Right ventricle myocardium superior (tissue), 1 donor: ENCODE data around the gene RSRC2. TPM values are rescaled to one million over a fixed set of nuclear protein-coding genes. Genes with fewer than 3 reads are reported as not detected.

Source experiments
- ATAC-seq: fragments of 200-7000 bp; cut with Tn5 transposase; one replicate; pipeline ENCODE4 v1.9.1; 2020; ENCODE audit warnings: mild to moderate bottlenecking; ENCODE audit not compliant: poor library complexity
- DNase-seq: peaks from one replicate; pipeline ENCODE4 v3.0.0-alpha.2; 2020
- intact Hi-C: fragments of 100-400 bp; cut with DNase I; formaldehyde crosslinking; loops from one replicate; pipeline ENCODE4 v1.11.2; 2022
- total RNA-seq: library from RNA; stranded (reverse); fragmentation: NEBNext Ultra II Directional; extraction: Animal tissue kit (Norgen Biotek cat#: 25700); gene quantifications from one replicate; pipeline ENCODE4 v1.2.1, GENCODE V29; 2021
- donor health status: DM: no; HTN: yes; CAD: no; lungs with severe emphysema.

RSRC2 gene
- total RNA-seq, 1 donor from 2014 or later, result 35.1 TPM

- no peak for DNase-seq
- no peak for ATAC-seq
- intact Hi-C loops, result no loop called here
Measured at GRCh38 chr12:122460641-122461040, 66.1 kb downstream of the RSRC2 start.

GRCh38 chr12:122460061-122460460 lies 66.7 kb downstream of the RSRC2 start:
- intact Hi-C loops, result no loop called here
- no peak for DNase-seq
- ATAC-seq, result no peak

DNA sequence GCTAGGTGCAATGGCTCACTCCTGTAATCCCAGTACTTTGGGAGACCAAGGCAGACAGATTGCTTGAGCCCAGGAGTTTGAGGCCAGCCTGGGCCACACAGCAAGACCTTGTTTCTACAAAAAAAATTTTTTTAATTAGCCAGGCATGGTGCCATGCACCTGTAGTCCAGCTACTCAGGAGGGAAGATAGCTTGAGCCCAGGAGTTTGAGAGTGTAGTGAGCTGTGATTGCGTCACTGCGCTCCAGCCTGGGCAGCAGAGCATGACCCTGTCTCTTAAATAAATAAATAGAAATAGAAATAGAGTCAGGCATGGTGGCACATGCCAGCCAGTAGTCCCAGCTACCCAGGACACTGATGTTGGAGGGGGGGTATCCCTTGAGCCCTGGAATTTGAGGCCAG lies 67.5 kb downstream of the RSRC2 start:
- no peak for DNase-seq
- ATAC-seq, result no peak
- intact Hi-C loops, result no loop called here

DNA sequence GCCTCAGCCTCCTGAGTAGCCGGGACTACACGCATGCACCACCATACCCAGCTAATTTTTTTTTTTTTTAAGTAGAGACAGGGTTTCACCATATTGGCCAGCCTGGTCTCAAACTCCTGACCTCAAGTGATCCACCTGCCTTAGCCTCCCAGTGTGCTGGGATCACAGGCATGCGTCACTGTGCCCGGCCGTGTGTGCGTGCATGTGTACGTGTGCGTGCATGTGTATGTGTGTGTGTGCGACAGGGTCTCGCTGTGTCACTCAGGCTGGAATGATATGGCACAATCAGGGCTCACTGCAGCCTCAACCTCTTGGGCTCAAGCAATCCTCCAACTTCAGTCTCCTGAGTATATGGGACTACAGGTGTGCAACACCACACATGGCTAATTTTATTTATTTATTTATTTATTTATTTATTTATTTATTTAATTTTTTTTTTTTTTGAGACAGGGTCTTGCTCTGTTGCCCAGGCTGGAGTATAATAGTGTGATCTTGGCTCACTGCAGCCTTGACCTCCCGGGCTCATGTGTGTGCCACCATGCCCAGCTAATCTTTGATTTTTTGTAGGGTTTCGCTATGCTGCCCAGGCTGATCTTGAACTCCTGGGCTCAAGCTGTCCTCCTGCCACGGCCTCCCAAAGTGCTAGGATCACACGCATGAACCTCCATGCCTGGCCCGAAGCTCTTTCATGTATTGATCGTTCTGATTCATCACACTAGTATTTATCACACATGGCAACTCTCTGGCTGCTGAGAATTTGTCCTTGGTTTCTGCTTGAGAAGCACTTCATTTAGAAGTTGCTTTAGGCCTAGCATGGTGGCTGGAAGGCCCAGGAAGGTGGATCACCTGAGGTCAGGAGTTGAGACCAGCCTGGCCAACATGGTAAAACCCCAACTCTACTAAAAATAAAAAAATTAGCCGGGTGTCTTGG lies 68.4 kb downstream of the RSRC2 start:
- no peak for ATAC-seq
- no peak for DNase-seq

DNA sequence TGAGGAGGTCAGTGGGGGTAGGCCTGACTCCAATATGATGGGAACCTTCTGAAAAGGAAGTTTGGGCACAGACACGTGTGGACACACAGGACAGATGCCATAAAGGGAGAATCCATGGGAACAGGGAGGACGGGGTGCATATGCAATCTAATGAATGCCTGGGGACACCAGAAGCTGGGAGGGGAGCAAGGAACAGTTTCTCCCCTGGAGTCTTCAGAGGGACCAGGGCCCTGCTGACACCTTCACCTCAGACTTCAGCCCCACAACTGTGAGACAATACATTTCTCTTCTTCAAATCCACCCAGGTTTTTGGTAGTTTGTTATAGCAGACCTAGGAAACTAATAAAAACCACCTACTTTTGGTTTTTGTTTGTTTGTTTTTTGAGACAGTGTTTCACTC lies 69.1 kb downstream of the RSRC2 start:
- ATAC-seq (no peak), DNase-seq (no peak)
- intact Hi-C loops, result no loop called here

More for the DNA sequence above, 68.4 kb downstream of the RSRC2 start:
- intact Hi-C loops, result no loop called here

- ATAC-seq (no peak), DNase-seq (no peak)
- intact Hi-C loops, result no loop called here
Measured at GRCh38 chr12:122454739-122455138, 72.0 kb downstream of the RSRC2 start.

DNA sequence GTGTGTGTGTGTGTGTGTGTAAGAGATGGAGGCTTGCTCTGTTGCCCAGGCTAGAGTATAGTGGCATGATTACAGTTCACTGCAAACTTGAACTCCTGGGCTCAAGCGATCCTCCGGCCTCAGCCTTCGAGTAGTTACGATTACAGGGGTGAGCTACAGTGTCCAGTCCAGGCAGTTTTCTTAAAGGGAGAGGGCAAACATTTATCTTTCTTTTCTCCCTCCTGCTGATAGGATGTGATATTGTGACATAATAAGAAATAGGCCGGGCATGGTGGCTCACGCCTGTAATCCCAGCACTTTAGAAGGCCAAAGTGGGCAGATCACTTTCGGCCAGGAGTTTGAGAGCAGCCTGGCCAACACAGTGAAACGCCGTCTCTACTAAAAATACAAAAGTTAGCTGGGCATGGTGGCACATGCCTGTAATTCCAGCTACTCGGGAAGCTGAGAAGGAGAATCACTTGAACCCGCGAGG lies 72.5 kb downstream of the RSRC2 start:
- intact Hi-C loops, result no loop called here
- DNase-seq (no peak), ATAC-seq (no peak)

Other genes starting within 250 kb of the RSRC2 start
- 92.5 TPM for gene CLIP1, start 104.3 kb downstream of the RSRC2 start, total RNA-seq
- gene ZCCHC8, start 26.0 kb downstream of the RSRC2 start, total RNA-seq, result 8.0 TPM
- 2.3 TPM for gene KNTC1, start 313 bp upstream of the RSRC2 start, total RNA-seq
- gene HCAR2, start 176.4 kb upstream of the RSRC2 start, total RNA-seq, result 0.27 TPM
- gene HCAR3, start 189.9 kb upstream of the RSRC2 start, total RNA-seq, result not detected
- 0.11 TPM for gene HCAR1, start 203.9 kb upstream of the RSRC2 start, total RNA-seq
- 24.3 TPM for gene DENR, start 225.9 kb upstream of the RSRC2 start, total RNA-seq
- gene CCDC62, start 247.6 kb upstream of the RSRC2 start, total RNA-seq, result 0.91 TPM